Progenitor cell of endocrine pancreas (in vitro differentiated cells): ENCODE results near the gene SPRR4. TPM values are rescaled to one million over a fixed set of nuclear protein-coding genes. Genes with fewer than 3 reads are reported as not detected.
"Not testable (repeated sequence)": the region's sequence is repeated elsewhere in the genome, so short reads cannot be mapped to it uniquely, and the experiment has no call there.

ENCODE experiments used
- DNase-seq: peaks from one replicate; pipeline ENCODE4 v3.0.0; 2021; ENCODE audit warnings: low spot score; ENCODE audit not compliant: unreplicated experiment
- H3K27ac Mint-ChIP-seq: 2 replicates; pipeline ENCODE4 v1.8.0; 2021; ENCODE audit warnings: mild to moderate bottlenecking, moderate library complexity, mixed read lengths
- H3K27me3 Mint-ChIP-seq: 2 replicates; pipeline ENCODE4 v1.8.0; 2021; ENCODE audit warnings: mixed read lengths
- H3K36me3 Mint-ChIP-seq: 2 replicates; pipeline ENCODE4 v1.8.0; 2022; ENCODE audit warnings: mixed read lengths; ENCODE audit not compliant: insufficient read depth
- H3K4me1 Mint-ChIP-seq: 2 replicates; pipeline ENCODE4 v1.8.0; 2021; ENCODE audit warnings: low read depth, mixed read lengths
- H3K4me3 Mint-ChIP-seq: 2 replicates; pipeline ENCODE4 v1.8.0; 2021; ENCODE audit warnings: low read depth, mild to moderate bottlenecking, moderate library complexity, mixed read lengths
- H3K9me3 Mint-ChIP-seq: 2 replicates; pipeline ENCODE4 v1.8.0; 2021; ENCODE audit warnings: low read depth, mixed read lengths
- total RNA-seq: library from RNA; stranded (reverse); gene quantifications from 2 replicates; pipeline ENCODE4 v1.2.1, GENCODE V29; 2021
- TF ChIP-seq, protein P1 (sequence below): fragments of 200-600 bp; sonication (generic); IDR thresholded peaks from one replicate; pipeline ENCODE4 v1.5.0; 2021; ENCODE audit warnings: antibody characterized with exemption, mild to moderate bottlenecking; ENCODE audit not compliant: unreplicated experiment

Gene SPRR4
- total RNA-seq, 1 donor from 2014 or later = not detected

DNA sequence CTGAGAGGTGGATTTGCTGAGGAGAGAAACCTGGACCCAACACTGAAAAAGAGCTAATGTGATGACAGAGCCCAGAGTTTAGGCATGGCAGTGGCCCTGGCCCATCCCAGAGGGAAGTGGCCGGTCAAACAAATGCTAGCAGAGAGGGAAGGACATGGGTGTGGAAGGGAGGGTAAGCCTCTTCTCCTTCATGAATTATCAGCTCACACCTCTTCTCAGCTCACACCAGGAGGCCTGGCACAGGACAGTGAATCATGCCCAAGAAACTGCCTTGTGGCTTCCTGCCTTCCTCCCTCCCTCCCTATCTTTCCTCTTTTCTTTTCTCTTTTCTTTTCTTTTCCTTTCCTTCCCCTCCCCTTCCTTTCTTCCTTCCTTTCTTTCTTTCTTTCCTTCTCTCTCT, 29.8 kb downstream of the SPRR4 start:
- no peak overlapping the region for H3K4me3 Mint-ChIP-seq
- TF ChIP-seq, protein P1, sequence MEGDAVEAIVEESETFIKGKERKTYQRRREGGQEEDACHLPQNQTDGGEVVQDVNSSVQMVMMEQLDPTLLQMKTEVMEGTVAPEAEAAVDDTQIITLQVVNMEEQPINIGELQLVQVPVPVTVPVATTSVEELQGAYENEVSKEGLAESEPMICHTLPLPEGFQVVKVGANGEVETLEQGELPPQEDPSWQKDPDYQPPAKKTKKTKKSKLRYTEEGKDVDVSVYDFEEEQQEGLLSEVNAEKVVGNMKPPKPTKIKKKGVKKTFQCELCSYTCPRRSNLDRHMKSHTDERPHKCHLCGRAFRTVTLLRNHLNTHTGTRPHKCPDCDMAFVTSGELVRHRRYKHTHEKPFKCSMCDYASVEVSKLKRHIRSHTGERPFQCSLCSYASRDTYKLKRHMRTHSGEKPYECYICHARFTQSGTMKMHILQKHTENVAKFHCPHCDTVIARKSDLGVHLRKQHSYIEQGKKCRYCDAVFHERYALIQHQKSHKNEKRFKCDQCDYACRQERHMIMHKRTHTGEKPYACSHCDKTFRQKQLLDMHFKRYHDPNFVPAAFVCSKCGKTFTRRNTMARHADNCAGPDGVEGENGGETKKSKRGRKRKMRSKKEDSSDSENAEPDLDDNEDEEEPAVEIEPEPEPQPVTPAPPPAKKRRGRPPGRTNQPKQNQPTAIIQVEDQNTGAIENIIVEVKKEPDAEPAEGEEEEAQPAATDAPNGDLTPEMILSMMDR = no peak
- no peak overlapping the region for H3K27ac Mint-ChIP-seq
- H3K9me3 Mint-ChIP-seq = peaks cover 9% of the 10 kb centered on the region
- H3K27me3 Mint-ChIP-seq = no peaks in the 10 kb centered on the region
- no peaks in the 10 kb centered on the region for H3K36me3 Mint-ChIP-seq
- H3K4me1 Mint-ChIP-seq = peaks cover 10% of the 10 kb centered on the region
- no peak for DNase-seq

DNA sequence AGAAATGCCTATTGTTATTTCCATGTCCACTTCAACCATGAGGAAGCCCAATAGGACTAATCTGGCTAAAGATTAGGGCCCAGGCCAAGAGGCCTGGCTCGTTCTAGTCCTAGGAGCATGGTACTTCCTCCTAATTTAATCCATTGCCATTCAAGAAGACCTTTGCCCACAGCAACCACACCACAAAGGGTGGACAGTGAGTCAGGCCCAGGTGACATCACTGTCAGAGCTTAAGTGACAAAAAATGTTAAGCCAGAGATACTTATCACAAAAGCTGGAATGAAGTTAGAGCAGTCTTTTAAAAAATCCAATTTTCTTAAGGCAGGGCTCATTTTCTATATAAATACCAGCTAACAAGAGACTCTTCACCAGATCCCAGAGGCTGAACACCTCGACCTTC, 30.9 kb downstream of the SPRR4 start, which contains the start of gene SPRR3:
Gene SPRR3 (plus strand): TSS at position 368 of the 400 bp plus-strand sequence. CDS start 1,272 bp downstream, outside the sequence.
- TF ChIP-seq, protein P1 = no peak
- no peaks in the 10 kb centered on the region for H3K36me3 Mint-ChIP-seq
- no peaks in the 10 kb centered on the region for H3K27me3 Mint-ChIP-seq
- no peak within 1 kb of the TSS for H3K27ac Mint-ChIP-seq
- no peak for DNase-seq
- peaks cover 5% of the 10 kb centered on the region for H3K9me3 Mint-ChIP-seq
- H3K4me1 Mint-ChIP-seq = peaks cover 10% of the 10 kb centered on the region
- H3K4me3 Mint-ChIP-seq = no peak within 1 kb of the TSS

DNA sequence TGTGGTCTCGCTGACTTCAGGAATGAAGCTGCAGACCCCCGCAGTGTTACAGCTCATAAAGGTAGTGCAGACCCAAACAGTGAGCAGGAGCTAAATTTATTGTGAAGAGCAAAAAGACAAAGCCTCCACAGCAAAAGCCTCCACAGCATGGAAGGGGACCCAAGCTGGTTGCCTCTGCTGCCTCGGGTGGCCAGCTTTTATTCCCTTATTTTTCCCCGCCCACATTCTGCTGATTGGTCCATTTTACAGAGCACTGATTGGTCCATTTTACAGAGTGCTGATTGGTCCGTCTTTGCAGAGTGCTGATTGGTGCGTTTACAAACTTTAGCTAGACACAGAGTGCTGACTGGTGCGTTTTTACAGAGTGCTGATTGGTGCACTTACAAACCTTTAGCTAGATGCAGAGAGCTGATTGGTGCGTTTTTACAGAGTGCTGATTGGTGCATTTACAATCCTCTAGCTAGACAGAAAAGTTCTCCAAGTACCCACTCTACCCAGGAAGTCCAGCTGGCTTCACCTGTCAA, 40.8 kb downstream of the SPRR4 start:
- not testable (repeated sequence) for H3K36me3 Mint-ChIP-seq, DNase-seq, H3K9me3 Mint-ChIP-seq, H3K4me1 Mint-ChIP-seq, H3K27me3 Mint-ChIP-seq, H3K4me3 Mint-ChIP-seq, H3K27ac Mint-ChIP-seq

DNA sequence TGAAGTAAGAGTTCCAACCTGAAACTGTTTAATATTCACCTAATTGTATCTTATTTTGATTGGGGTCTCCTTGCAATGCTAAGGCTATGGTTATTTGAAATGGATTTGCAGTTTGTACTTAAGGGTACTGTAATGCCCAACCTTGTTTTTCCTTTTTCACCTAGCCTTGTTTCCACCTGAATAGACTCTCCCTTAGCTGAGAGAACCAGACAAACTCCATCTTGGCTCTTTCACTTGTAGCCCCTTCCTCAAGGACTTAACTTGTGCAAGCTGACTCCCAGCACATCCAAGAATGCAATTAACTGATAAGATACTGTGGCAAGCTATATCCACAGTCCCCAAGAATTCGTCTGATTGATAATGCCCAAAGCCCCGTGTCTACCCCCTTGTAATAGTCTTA, 51.4 kb downstream of the SPRR4 start:
- H3K9me3 Mint-ChIP-seq, DNase-seq, H3K27ac Mint-ChIP-seq, H3K4me3 Mint-ChIP-seq, H3K27me3 Mint-ChIP-seq, H3K36me3 Mint-ChIP-seq: not testable (repeated sequence)
- H3K4me1 Mint-ChIP-seq = peaks cover 13% of the 10 kb centered on the region

Other genes with a start within 250 kb of the SPRR4 start
- gene KPRP, start 212.6 kb upstream of the SPRR4 start, total RNA-seq = not detected in 2 replicates
- not detected in 2 replicates for gene LCE1F, start 195.5 kb upstream of the SPRR4 start, total RNA-seq
- gene LCE1E, start 184.4 kb upstream of the SPRR4 start, total RNA-seq = not detected in 2 replicates
- gene LCE1D, start 173.9 kb upstream of the SPRR4 start, total RNA-seq = not detected in 2 replicates
- not detected in 2 replicates for gene LCE1C, start 164.0 kb upstream of the SPRR4 start, total RNA-seq
- not detected in 2 replicates for gene LCE1B, start 158.7 kb upstream of the SPRR4 start, total RNA-seq
- not detected in 2 replicates for gene LCE1A, start 143.2 kb upstream of the SPRR4 start, total RNA-seq
- gene LCE6A, start 127.8 kb upstream of the SPRR4 start, total RNA-seq = not detected in 2 replicates
- not detected in 2 replicates for gene LCE7A, start 110.7 kb upstream of the SPRR4 start, total RNA-seq
- gene SMCP, start 92.3 kb upstream of the SPRR4 start, total RNA-seq = not detected in 2 replicates
- gene IVL, start 62.1 kb upstream of the SPRR4 start, total RNA-seq = not detected in 2 replicates
- gene SPRR5, start 23.4 kb upstream of the SPRR4 start, total RNA-seq = not detected in 2 replicates
- not detected in 2 replicates for gene SPRR1A, start 13.4 kb downstream of the SPRR4 start, total RNA-seq
- not detected in 2 replicates for gene SPRR3, start 31.1 kb downstream of the SPRR4 start, total RNA-seq
- not detected in 2 replicates for gene SPRR1B, start 60.6 kb downstream of the SPRR4 start, total RNA-seq
- not detected in 2 replicates for gene SPRR2D, start 70.5 kb downstream of the SPRR4 start, total RNA-seq
- gene SPRR2A, start 86.9 kb downstream of the SPRR4 start, total RNA-seq = not detected in 2 replicates
- gene SPRR2B, start 101.0 kb downstream of the SPRR4 start, total RNA-seq = not detected in 2 replicates
- not detected in 2 replicates for gene SPRR2E, start 123.9 kb downstream of the SPRR4 start, total RNA-seq
- 1.7 and 4.0 TPM in 2 replicates for gene SPRR2F, start 142.9 kb downstream of the SPRR4 start, total RNA-seq
- not detected in 2 replicates for gene SPRR2G, start 180.2 kb downstream of the SPRR4 start, total RNA-seq
- not detected in 2 replicates for gene LELP1, start 232.8 kb downstream of the SPRR4 start, total RNA-seq
- gene PRR9, start 246.9 kb downstream of the SPRR4 start, total RNA-seq = not detected in 2 replicates